GM21786 (cell line): ENCODE data around the gene PHC3.

Source experiments
- ATAC-seq: cut with Tn5 transposase; IDR thresholded peaks from one replicate; pipeline ENCODE4 v1.9.1; 2021; ENCODE audit not compliant: unreplicated experiment

Gene PHC3

DNA sequence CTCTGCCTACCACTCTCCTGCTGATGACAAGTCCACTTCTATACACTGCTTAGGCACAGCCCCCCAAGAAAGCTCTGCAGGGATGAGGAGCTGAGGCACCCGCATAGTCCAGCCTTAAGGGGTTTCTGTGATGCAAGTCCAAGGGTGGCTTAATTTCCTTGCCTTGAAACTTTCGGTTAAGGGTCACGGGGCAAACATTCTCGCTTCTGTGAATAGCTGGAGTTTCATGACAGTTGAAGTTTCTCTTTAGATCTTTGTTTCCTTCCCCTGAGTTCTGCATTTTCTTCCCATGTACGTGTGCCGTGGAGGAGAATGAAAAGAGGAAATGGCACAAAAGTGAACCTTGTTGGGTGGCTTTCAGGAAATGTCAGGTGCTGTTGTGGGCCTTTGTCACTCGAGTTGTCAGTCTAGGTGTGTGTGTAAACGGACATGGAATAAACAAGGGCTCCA, 136.7 kb downstream of the PHC3 start:
- peak; percentile 88 for ATAC-seq

DNA sequence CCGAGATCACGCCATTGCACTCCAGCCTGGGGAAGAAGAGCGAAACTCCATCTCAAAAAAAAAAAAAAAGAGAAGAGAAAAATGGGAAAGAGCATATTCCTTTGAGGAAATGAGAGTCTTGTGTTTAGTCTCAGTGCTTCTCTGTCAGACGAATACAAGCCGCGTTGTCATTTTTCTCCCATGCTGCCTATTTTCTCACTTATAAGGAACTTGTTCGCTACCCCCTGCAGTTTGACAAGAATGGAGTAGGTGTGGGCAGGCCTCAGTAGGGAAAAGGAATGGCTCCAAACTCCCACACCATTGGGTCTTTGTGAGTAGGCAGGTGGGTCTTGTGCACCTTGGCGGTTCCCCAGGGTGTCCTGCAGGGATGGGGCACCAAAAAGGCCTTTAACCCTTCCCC, 137.3 kb downstream of the PHC3 start:
- no peak for ATAC-seq

DNA sequence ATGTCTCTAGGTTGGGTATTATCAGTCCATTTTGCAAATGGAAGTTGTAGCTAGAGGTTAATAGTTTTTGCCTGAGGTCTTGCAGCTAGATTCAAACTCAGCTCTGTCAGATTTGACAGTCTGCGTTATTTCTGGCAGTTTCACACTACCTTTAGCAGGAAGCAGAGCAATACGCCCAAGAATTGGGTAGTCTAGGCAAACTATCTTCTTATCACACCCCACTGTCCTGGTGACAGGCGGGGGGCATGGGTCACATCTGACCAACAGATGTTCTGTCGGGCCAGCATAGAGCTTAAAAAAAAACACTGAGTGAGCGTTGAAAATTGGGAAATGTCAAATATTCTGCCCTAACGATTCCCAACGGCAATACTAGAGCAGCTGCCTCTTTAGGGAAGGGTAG, 138.0 kb downstream of the PHC3 start:
- ATAC-seq: no peak

DNA sequence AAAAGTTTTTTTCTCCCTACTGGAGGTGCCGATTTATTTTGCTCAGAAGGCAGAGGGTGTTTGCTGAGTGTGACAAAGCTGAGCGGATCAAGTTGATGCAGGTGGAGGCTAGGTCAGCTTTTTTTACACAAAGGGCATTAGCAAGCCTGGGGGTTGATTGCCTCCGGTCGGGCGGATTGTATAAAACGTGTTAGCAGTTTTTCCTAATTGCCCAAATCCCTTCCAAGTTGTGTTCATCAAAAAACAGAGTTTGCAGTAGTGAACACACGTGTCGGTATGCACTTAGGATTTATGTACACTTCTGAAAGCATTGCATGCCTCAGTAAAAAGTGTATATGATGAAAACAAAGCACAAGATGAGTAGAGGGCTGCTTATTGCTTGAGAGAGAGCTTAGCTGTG, 141.1 kb downstream of the PHC3 start:
- no peak for ATAC-seq

DNA sequence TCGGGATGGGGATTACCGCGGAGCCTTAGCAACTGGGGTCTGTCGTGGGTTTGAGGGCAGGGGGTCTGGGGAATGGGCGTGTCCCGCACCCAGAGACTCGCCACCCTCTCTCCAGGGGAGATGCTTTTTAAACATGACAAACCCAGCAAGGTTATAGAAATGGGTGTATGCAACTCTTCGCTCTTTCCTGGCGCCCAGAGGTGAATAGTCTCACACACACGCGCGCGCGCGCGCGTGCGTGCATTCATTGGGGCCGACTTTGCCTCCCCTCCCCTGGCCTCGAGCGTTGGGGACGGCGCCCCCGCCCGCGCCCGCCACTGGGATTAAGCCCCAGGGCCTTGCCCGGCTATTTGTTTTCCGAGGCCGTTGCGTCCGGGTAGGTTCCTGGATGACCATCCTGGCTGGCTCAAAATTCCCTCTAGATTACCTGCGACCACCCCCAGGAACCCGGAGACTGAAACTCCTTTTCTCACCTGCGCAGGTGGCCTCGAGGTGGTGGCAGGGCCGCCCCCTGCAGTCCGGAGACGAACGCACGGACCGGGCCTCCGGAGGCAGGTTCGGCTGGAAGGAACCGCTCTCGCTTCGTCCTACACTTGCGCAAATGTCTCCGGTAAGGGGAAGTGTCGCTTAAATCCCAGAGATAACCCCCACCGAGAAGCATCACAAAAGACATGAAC, 143.0 kb downstream of the PHC3 start:
- ATAC-seq: no peak
